Inflammatory macrophage treated with lipopolysaccharide for 1 hour (primary cell): ENCODE measurements around the gene ABT1.
A peak's percentile ranks its signal among the peaks of the same experiment; 100 is the strongest.

Source experiments
- DNase-seq, 2 donors: peaks; one replicate each; pipeline ENCODE4 v3.0.0-alpha.2; 2020 to 2022

ABT1 gene

DNA sequence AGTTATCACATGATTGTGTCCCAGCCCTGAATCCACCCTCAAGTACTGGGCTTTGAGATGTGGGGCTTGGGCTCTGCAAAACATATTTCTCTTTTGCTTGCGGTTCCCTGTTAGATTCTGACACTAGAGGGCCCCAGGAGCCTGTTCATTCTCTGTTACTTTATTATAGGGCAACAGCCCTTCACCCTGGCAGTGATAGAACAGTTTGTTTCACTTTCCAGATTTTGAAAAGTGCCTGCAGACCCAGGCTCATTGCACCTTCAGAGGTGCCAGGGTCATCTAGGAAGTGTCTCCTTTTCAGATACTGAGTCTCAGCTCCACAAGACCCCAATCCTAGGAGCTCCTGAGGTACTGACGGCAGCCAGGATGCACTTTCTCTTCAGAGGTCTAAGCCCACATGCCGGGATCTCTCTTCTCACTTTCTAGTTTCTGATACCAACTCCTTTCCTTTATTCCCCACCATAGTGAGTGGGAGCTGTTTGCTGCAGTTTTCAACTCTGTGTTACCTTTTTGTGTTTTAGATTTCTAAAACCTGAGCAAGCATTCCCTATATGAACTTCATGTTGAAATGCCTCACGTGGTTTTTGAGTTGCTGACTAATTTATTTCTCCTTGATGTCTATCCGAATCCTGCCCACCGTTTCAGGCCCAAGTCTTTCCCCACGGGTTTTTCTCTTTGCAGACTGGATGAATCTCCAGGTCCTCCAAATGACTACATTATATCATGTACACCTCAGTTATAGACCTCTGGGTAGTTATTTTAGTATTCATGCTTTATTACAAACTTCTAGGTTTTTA is 10.9 kb downstream of the ABT1 start:
- peak; percentile 38 to 68 for DNase-seq

DNA sequence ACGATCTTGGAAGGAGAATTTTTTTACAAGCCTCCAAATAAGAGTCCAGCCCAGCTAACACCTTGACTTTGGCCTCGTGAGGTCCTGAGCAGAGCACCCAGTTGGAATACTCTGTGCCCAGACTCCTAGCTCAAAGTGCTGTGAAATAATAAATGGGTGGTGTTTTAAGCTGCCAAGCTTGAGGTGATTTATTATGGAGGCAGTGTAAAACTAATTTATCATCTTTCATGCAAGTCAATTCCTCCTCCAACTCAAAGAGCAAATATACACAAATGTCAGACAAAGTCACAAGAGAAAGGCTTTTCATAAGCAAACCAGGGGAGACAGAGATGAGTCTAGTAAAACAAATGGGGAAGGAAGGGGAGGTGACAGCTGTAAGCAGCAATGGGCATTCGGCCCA is 12.7 kb downstream of the ABT1 start:
- no peak for DNase-seq

DNA sequence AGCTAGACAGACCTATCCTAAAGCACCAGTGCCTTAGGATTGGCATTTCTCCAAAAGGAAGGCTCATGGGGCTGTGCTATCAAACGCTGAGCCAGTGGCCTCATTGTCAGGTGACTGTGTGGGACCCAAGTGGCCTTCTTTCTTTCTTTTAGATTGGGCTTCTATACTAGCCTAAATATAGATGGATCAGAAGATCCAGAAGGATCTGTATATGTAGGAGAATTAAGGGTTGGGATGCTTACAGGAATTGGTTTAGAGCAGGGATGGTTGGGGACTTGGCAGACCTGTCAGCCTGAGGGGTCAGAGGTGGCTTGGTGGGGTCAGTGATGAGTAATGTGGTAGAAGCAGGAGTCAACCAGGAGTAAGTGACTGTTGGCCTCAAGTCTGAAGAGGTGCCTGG is 14.8 kb downstream of the ABT1 start:
- no peak for DNase-seq

DNA sequence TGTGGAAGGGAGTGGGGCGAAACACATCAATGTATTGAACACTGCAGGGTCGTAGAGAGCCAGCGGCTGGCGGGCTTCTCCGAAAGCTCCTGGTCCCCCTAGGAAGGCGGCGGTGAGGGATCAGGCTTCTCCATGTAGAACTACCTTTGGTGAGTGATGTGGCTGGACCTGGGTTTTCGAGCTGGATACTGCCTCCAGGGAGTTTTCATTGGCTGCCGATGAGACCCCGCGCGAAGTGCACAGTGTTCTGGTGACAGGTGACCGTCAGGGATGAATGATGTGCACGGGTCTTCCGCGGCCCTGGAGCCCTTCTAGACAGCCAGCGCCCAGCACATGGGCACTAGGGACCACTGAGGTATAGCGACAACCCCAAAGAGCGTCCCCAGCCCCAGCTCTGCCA is 16.4 kb downstream of the ABT1 start:
- DNase-seq = no peak

DNA sequence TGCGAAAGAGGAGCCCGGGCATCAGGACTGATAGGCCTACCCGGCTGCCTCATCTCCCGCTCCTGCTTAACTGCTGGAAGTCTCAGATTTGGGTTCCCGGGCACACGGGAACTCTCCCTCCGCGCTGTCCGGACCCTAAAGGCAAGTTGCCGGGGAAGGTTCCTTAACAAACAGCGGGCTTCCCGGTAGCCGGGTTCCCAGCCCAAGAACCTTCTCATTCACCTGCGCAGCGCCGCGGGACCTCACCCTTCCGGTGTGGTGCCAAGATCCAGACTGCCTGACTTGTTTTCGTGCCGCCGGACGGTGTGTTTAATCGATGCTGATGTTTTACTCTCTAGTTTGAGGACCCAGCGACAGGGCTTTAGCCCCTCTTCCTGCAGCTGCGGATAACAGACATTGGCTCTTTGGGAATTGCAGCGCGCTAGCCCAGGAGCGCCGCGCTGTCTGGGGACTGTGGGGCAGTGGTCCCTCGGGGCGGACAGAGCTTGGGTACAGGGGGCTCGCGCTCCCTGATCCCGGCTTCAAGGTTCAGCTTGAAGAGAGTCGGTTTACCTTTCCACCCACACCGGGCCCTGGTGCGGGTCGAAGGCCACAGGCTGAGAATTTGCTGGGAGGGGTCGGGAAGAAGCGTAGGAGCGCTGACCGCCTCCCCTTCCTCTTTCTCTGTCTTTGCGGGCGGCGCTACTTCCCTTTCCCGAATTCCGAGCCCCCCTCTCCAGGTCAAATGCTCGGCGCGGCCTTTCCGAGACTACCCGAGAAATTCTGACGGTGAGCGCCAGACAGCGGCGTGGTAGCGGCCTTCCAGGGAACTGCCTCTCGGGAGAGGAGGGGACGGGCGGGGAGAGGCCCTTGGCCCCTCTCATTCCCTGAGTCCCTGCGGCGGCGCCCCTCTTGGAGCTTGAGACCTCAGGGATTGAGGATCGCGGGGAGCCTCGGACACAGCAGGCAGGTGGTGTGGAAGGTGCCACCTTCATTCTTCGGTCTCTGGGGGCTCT is 17.2 kb downstream of the ABT1 start:
- DNase-seq = no peak

DNA sequence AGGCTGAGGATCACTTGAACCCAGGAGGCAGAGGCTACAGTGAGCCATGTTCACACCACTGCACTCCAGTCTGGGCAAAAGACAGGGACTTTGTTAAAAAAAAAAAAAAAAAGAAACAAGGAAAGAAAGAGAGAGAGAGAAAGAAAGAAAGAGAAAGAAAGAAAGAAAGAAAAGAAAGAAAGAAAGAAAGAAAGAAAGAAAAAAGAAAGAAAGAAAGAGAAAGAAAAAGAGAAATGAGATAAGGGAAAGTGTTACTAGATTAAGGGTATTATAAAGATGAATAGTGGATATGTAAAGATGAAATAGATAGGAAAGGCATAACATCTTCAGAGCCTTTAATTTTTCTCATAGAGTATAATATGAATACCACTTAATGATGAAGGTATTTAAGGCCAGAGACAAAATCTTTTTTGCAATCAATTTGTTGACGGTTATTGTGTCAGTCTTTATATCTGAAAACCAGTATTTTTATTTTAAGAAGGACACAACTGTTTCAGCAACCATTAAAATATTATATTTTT is 26.6 kb downstream of the ABT1 start:
- no peak for DNase-seq

DNA sequence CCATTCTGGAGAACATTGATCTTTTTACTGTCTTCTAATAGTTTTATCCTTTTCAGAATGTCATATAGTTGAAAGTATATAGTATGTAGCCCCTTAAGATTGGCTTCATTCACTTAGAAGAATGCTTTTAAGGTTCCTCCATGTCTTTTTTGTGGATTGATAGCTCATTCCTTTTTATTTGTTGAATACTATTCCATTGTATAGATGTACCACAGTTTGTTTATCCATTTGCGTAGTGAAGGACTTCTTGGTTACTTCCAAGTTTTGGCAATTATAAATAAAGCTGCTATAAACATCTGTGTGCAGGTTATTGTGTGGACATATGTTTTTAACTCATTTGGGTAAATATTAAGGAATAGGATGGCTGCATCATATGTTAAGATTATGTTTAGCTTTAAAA is 27.8 kb downstream of the ABT1 start:
- no peak for DNase-seq

DNA sequence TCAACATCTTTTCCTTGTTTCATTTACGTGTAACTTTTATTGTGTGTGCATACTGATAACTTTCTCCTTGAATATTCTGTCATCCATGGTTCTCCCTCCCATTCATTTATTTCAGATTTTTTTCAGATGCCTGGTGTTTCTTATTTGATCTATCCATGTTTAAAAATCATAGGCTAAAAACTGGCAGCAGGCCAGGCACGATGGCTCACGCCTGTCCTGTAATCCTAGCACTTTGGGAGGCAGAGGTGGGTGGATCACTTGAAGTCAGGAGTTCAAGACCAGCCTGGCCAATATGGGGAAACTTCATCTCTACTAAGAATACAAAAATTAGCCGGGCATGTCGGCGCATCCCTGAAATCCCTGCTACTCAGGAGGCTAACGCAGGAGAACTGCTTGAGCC is 31.1 kb downstream of the ABT1 start:
- DNase-seq = no peak

DNA sequence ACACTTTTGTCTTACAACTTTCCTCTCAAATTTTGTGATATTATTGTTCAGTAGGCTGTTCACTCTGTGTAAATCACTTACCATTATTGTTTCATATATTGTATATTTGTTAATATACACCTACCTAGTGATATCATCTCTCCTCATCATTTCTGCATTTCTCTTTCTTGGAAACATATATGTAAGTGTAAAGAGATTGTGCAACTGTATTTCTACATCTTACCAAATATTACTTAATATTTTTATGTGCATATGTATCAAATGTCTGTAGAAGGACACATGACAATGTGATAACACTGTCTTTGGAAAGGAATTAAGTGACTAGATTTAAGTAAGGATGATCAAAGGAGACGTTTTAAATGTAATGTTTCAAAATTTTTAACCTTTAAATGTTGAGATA is 32.6 kb downstream of the ABT1 start:
- peak; percentile 19 to 48 for DNase-seq

DNA sequence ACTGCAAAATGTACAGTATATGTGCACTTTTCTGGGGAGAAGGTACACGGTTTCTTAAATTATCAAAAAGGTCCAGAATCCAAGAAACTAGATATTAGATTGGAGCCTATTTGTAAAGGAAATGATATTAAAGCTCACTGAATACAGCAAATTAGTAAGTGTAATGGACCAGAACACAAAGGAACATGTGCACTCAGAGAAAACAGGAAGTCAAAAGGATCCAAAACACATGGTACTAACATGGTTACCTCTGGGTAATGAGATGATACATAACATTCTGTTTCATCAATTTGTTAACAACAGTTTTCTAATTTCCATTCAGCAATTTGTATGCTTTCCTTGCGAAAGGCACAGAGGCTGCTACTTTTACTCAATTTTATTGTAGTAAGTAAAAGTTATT is 44.1 kb downstream of the ABT1 start:
- DNase-seq = no peak

DNA sequence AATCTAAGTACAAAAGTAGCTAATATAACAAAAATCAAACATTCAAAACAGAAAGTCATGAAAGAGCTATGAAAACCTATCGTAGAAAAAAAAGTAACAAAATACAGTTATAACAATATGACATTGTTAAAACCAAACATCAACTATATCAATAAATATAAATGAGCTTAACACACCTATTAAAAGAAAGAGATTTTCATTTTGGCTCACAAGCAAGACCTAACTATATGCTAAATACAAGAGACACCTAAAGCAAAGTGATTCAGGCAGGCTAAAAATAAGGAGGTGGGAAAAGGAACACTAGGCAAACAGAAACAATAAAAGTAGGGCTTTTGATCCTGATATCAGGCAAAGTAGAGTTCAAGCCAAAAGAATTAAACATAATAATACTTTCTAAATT is 49.3 kb downstream of the ABT1 start:
- no peak for DNase-seq
